GM18499 (cell line): ENCODE results near the gene DBNL.

Experiments
- ATAC-seq: cut with Tn5 transposase; IDR thresholded peaks from one replicate; pipeline ENCODE4 v1.9.1; 2021; ENCODE audit warnings: moderate number of reproducible peaks; ENCODE audit not compliant: insufficient read depth, unreplicated experiment

DBNL gene

DNA sequence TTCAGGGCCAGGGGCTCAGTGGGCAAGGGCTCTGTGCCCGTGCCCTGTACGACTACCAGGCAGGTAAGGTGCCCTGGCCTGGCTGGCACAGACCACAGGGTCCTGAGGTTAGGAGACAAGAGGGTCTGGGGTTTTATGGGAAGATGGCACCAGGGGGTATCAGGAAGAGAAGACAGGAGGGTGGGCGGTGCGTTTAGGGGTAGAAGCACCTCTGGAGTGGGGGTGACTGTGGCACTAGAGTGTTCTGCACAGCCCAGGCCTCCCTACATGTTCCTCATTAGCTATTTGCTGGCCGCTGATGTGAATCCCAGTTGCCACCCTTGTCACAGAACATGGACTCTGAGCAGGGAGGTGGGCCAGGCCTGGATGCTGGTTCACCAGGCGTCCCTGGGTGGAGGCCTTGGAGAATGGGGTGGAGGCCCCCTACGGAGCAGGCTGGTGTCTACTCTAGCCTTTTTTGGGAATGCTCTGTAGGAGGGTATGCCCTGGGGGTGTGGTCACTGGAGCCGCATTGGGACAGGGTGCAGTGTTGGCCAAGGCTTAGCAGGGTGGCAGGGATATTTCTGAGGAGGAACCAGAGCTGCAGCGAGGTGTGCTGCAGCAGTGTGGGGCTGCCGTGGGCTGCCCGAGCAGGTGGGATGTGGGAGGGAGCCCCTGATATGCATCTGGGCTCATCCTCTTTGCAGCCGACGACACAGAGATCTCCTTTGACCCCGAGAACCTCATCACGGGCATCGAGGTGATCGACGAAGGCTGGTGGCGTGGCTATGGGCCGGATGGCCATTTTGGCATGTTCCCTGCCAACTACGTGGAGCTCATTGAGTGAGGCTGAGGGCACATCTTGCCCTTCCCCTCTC lies 15.8 kb downstream of the DBNL start:
- ATAC-seq = no peak

DNA sequence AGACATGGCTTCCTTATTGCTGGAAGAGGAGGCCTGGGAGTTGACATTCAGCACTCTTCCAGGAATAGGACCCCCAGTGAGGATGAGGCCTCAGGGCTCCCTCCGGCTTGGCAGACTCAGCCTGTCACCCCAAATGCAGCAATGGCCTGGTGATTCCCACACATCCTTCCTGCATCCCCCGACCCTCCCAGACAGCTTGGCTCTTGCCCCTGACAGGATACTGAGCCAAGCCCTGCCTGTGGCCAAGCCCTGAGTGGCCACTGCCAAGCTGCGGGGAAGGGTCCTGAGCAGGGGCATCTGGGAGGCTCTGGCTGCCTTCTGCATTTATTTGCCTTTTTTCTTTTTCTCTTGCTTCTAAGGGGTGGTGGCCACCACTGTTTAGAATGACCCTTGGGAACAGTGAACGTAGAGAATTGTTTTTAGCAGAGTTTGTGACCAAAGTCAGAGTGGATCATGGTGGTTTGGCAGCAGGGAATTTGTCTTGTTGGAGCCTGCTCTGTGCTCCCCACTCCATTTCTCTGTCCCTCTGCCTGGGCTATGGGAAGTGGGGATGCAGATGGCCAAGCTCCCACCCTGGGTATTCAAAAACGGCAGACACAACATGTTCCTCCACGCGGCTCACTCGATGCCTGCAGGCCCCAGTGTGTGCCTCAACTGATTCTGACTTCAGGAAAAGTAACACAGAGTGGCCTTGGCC lies 16.6 kb downstream of the DBNL start:
- ATAC-seq = no peak

DNA sequence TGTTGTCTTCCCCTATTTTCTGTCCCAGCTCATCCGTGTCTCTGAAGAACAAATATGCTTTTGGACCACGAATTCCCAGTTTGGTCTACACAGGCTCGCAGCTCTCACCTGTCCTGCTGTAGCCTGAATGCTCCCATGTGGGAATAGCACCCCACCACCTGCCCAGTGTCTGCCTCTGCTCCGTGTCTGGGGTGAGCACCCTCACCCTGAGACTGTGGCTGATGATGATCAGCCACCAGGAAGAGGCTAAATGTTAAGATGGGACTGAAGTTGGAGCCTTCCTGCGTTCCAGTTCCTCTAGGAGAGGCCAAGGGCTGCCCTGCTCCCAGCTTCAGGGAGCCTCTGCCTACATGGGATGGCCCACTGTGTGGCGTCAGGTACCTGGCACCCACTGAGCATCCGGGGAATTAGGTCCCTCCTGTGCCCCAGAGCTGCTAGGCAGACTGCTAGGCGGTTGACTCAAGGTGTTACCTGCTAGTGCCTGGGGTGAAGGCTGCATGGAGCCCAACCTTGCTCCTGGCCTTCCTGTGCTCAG lies 17.2 kb downstream of the DBNL start:
- ATAC-seq = no peak

DNA sequence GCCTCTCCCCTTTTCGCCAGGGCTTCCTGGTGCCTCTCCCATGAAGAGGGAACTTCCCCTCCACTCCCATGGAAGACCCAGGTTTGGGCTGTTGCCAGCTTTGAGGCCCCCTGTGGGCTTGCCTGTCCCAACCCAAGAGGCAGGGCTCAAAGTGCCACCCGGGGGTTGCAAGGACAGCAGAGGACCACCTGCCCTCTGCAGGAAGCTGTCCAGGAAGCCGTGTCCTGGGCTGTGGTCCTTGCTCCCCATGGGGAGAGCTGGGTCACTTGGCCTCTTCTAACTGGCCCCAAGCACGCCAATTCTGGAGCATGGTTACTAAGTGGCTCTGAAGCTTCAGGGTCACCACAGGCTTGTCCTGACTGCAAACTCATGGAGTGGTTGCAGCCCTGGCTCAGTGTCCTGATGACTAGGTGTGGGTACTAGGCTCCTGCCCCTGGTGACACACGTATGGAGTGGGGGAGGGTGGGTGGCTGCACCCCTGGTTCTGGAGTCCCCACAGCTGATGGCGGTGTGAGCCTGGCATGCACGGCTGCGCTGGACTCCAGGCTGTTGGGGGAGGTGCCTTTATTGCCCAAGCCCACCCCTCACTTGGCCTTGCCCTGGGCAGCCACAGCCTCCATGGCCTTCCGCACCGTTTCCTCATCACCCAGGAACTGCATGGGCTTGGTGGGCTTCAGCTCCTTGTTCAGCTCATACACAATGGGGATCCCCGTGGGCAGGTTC lies 17.8 kb downstream of the DBNL start:
- no peak for ATAC-seq

DNA sequence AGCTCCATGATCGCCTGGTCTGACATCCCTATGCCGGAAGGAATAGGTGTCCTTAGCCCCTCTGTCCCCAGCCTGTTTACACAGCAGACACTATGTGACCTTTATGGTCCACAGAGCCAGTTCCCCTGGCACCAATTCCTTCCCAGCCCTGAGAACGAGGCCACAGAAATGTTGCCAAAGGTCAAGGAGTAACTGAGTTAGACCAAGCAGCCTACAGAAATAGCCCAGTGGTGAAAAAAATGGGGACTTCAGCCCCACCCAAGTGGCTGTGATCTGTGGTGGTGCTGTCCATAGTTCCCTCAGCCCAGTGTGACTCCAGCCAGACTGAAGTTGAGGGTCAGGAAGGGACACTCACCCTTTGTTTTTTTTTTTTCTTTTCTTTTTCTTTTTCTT lies 18.4 kb downstream of the DBNL start:
- ATAC-seq = no peak

DNA sequence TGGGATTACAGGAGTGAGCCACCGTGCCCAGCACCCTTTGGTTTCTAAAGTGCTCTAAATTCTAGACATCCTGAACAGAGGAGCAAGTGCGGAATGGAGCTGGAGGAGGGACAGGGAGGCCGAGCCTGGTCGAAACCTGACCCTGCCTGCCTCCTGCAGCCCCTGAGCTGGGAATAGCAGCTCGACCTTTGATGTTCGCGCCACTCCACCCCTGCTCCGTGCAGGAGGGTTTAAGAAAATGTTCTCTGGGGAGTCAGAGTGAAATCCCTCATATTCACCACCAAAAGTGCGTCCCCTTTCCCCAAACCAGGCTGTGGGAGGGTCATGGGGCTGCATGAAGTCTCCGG lies 19.0 kb downstream of the DBNL start:
- no peak for ATAC-seq

DNA sequence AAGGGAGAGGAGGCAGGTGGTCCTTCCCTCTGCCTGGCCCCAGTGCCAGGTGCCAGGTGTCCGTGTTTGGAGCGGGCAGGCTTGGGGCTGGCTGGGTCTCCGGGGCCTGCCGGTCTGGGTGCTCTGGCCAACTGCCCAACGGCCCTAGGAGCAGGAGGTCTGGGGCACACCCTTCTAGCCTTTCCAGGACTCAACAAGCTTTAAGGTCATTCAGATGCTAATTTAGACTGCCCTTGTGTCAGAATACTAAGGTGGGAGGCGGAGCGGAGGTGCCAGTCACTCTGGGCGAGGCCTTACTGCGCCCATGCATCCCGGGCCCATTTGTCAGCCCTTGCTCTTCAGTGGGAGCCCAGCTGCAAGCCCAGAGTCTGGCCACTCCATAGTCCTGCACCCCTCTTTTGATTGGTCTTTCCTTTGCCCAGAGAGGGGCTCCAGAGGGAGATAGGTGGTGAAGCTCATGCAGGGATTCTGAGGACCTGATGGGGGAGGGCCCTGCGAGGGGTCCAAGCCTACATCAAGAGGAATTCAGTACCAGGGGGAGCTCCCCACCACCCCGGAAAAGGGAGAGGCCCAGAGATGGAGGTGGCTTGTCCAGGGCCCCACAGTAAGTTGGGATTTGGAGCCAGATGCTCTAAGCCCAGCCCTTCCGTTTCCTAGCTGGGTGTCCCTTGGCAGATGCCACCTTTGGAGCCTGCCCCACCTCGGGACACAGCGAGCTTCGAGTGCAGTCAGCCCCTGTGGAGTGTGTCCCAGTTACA lies 19.6 kb downstream of the DBNL start:
- no peak for ATAC-seq

DNA sequence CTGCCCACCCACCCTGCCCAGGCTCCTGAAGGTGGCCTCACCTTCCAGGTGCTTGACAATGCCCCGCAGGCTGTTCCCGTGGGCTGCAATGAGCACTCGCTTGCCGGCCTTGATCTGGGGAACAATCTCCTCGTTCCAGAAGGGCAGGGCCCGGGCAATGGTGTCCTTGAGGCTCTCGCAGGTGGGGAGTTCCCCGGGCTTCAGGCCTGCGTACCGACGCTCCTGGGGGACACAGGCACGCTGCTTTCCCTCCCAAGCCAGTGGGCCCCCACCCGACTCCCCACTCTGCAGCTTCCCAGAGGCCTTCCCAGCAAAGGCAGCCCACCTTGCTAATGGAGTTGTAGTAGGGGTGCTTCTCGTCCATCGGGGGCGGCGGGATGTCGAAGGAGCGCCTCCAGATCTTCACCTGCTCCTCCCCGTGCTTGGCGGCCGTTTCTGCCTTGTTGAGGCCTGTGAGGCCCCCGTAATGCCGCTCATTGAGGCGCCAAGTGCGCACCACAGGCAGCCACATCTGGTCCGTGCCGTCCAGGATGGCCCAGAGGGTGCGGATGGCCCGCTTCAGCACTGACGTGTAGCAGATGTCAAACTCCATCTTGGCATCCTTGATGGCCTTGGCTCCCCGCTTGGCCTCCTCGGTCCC lies 20.4 kb downstream of the DBNL start:
- no peak for ATAC-seq

DNA sequence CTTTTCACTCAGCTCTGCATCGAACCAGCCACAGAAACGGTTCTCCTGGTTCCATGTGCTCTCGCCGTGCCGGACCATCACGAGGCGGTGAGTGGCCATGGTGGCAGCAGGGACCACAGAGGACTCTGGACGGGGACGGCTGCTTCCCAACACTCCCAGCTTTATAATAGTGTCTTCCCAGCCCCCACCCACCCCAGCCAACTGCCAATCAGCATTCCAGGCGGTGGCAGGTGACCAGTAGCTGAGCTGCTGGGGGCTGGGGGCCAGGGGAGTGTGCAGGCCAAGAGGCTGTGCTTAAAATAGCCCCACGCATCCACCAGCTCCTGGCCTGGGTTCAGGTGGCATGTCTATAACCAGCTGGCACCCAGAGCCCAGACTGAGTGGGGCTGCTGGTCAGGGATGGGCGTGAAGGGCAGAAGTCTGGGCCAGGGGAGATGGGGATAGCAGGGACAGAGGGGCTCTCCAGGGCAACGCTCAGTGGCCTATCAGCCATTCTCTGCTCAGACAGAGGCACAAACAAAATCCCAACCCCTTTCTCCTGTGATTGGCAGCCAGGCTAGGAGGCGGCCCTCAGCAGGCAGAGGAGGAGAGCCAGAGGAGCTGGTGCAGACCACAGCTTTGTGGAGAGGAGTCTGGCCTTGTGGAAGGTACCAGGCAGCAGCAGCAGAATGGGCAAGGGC lies 21.1 kb downstream of the DBNL start, which contains the start of gene PGAM2:
Gene PGAM2, minus strand, starts transcription at position 137 of the 680 bp plus-strand sequence. Its CDS starts 38 bp downstream, at position 99.
- ATAC-seq = no peak

DNA sequence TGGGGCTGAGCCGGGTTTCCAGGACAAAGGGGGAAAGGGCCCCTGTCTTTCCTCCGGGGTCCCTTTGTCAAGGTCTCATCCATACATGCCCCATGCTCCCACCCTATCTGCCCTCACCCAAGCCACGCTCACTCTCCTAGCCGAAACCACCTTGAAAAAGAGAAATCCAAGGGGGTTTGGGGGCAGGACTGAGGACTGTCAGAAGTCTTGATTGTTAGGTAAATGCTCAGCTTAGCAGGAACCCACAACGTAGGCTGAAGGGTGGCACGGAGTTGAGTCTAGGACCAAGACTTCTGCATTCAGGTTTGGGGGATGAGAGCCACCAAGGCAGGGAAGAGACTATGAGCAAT lies 21.6 kb downstream of the DBNL start:
- no peak for ATAC-seq

DNA sequence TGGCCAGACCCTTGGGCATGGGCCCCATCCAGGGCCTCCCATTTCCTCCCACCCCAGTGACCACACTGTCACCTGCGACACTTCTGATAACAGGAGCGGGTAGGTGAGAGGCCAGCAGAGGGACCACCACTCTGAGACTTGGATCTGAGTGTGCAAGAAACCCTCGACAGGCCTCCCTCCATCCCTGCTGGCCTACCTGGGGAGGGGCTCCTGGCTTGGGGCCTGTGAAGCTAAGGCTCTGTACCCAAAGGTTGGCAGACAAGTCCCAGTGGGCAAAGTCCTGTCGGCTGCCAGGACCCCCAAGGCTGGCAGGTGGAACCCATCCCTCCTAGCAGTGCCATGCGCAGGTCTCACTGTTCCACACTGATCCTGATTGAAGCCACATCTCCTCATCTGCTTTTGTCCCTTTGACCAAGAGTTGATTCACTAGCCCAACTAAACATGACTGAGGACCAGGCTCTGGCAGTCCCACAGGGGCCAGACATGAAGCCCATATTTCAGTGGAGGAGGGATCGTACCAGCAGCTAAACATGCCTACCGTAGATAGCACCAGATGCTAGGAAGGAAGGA lies 22.1 kb downstream of the DBNL start:
- no peak for ATAC-seq

DNA sequence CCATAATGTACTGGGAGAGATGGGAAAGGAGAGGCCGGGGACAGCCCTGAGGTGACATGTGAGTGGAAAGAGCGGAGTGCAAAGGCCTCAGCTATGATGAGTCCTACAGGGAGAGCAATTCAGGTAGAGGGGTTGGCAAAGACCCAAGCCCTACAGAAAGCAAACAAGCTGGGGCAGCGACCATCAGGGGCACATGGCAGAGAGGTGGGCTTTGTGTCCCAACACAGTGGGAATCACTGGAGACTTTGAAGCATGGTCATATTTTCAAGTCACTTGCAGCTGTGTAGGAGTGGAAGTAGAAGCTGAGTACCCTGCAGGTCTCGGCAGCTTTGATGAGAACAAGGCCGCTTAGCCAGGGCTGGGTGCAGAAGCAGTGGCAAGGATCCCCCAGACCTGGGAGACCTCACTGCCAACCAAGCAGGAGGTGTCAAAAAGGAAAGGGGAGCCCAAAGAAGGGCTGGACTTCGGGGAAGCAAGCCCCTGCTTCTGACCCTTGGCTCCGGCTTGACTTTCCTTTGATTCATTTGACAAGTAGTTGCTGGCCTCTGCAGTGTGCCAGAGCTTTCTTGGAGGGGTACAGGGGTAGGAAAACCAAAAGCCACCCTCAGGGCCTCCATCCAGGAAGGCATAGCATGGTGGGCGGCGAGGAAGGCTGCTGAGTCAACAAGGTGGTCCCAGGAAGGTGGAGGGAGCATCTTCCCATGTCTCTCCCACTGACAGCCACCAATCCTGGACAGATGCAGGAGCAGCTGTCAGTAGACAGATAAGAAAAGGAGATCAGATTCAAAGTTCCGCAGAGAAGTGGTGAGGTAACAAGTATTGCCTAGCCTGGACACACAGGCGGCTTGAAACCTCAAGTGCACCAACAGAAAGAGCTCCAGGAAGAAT lies 22.8 kb downstream of the DBNL start:
- no peak for ATAC-seq

DNA sequence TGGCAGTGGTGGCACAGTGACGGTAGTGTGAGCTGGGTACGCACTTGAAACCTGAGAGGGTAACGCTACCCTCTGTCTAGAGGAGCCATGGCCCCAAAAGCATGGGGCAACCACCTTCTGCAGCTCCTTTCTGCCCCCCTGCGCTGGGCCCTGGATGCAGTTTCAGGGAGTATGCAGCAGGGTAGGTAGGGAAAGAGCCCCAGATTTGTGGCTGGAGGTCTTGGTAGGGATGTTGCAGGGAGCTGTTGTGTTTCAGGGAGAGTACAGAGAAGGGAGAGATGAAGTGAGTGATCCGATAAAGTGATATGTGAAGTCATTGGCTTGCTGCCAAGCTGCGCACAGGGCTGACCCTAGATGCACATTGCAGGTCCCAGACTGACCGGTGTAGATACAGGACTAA lies 23.6 kb downstream of the DBNL start:
- ATAC-seq = no peak

DNA sequence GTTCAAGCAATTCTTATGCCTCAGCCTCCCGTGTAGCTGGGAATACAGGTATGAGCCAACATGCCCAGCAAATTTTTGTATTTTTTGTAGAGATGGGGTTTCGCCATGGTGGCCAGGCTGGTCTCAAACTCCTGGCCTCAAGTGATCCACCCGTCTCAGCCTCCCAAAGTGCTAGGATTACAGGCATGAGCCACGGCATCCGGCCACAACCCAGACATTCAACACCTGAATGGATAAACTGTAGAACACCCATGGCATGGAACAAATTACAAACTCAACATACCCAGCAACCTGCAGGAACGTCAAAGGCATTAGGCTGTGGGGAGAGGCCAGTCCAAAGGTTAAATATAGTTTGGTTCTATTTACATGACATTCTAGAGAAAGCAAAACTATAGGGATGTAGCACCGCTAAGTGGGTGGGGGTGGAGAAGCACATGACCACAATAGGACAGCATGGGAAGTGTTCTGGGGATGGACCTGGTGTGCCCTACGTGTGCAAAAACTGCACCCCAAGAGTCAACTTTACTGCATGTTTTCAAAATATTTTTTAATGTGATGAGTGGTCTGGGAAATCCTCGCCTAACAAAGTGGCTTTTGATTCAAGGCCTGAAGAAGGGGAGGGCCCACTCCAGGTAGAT lies 27.3 kb downstream of the DBNL start:
- no peak for ATAC-seq

DNA sequence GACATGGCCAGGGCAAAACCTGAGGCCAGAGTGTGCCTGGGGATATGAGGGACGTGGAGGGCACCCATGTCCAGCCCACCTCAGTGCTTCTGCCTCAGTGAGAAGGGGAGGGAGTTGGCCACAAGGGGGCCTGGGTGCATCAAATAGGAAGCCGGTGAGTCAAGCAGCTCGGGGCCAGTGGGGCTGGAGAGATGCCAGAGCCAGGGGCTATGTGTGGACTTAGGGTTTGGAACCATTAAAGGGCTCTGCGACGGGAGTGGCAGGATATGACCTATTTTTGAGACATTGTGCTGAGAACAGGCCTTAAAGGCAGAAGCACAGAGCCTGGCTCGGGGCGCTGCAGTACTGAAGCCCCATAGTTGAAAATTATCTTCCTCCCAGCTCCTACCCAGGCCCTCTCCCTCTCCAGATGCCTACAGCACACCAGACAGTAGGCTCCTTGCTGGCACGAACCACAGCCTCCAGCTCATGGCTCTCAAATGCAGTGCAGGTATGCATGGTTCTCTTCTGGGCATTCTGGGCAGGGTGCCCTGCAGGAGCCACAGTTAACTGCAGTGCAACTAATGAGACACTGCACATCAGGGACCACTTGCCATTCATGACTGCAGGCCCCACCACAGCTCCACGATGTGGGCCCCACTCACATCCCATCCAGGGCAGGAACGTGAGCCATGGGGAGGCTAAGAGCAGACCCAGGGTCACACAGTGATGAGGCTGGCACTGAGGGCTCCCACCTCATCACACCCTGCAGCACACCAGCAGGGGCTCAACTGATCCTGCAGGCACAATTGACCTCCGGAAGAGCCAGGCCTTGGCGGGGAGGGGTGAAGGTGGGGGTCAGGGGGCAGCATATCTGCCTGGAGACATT lies 28.1 kb downstream of the DBNL start:
- ATAC-seq = no peak

DNA sequence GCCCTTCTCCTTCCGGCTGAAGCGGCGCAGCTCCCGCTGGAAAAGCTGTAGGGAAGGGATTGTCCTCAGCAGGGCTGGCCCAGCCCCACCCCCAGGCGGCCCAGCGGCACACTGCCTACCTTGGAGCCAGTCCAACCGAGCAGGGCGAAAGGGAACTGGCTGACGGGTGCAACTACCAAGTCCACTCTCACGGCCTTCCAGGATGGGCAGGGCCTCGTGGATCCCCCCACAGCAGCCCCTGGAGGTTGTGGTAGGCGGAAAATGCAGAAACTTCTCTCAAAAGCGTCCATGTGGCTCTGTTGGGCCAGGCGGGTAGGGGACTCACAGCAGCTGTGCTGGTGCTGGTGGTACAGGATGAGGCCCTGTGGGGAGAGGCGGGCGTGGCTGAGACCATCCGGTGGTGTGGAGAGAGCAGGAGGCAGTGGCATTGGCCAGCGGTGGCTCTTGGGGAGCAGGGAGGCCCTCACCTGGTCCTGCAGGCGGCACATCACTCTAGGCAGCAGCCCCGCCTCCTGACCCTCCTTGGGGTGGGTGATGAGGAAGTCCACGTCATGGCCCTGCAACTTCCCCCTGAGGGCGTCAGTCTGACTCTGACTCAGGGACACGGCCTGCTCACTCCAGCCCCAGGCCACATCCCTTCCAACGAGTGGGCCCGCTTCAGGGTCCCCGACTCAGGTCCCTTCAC lies 29.3 kb downstream of the DBNL start:
- no peak for ATAC-seq
